NOMO-1 treated with dmso at 0.1 percent for 144 hours (cell line): ENCODE data around the gene SULF2.

ENCODE experiments used
- DNase-seq: peaks from one replicate; lab custom pipeline; 2025; ENCODE audit not compliant: unreplicated experiment; lab: John Stamatoyannopoulos, UW

SULF2 gene

DNA sequence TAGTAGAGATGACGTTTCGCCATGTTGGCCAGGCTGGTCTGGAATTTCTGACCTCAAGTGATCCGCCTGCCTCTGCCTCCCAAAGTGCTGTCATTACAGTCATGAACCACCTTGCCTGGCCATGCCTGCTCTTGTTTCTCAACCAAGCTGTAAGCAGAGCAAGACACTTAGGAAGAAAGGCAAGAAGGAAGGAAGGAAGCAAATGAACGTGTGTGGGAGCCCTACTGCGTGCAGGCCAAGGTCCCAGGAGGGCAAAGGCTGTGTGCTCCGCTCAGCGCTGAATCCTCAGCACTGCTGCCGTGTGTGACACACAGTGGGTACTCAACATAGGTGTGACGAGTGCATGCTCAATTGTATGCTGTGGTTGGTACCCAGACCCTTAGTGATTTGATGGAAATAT, 47.4 kb downstream of the SULF2 start:
- DNase-seq: no peak

DNA sequence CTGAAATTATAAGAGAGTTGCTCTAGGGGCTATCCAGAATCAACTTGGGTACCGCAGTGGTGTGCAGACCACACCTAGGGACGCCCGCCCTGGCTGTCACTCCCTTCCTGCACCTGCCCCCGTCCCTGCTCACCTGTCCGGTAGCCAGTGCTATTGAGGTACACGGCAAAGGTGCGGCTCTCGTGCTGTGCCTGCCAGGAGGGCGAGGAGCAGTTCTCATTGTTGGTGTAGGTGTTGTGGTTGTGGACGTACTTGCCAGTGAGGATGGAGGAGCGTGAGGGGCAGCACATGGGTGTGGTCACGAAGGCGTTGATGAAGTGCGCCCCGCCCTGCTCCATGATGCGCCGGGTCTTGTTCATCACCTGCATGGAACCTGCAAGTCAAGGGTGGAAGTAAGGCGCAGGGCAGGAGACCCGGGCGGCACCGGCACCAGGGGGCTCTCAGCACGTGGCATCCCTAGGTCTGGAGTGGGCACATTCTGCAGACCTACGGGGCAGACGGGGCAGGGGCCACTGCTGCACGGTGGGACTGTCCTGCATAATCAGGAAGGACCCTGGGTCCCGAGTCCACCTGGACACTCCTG, 48.6 kb downstream of the SULF2 start:
- no peak for DNase-seq

DNA sequence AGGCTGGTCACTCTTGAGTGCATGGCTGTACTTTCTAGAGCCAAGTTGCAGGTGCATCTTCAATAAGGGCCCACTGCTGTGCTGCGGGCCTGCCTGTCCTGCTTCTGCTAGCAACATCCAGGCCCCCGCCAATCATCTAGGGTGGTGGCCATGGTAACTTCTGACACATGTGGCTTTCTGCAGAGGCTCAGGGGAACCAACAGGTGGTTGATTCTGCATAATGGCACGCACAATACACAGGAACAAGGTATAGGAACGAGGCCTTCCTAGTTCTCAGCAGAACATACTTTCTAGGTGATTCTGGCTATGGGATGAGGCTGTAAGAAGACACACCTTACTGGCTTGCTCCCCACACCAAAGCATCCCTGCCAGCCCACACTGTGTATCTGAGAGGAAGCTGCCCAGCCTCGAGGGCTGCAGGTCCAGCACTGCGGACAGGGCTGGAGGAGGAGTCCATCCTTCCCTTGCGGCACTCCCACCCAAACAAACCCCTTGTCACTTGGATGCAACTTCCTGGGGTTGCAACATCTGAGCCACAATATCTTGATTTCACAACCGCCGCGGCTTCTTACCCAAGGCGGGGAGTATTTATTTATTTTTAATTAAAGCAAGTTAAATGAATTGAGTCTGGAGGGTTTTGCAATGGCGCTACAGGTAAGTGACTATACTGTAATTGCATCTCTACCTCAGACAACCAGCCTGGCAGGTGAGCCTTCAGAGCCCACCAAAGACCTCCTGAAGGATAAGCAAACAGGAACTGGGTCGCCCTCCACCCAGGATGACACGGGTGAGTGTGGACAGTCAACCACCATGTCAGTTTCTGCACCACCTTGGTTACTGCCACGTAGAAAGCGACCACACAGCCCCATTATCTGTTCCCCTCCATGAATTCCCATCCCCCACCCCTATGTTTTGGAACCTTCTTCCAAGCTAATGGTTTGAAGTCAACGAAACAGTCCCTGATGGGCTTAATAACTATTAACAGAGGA, 49.6 kb downstream of the SULF2 start:
- DNase-seq: peak; percentile 90

GRCh38 chr20:47734870-47735269, 50.4 kb downstream of the SULF2 start:
- DNase-seq: no peak

DNA sequence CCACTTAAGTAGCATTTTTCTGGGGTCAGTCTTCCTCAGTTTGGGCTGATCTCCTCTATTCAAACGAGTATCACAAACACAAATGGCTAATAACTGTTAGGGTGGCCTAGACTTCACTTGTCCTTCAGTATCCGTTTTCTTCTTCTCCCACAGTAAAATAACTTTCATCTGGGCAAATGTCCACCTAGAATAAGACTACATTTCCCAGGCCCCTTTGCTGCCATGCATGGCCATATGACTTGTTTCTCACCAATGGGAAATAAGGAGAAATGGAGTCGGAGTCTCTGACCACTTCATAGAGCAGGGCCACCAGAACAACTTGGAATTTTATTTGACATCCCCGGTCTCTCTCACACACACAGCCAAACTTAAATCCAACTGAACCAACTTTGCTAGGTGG, 51.4 kb downstream of the SULF2 start:
- no peak for DNase-seq

DNA sequence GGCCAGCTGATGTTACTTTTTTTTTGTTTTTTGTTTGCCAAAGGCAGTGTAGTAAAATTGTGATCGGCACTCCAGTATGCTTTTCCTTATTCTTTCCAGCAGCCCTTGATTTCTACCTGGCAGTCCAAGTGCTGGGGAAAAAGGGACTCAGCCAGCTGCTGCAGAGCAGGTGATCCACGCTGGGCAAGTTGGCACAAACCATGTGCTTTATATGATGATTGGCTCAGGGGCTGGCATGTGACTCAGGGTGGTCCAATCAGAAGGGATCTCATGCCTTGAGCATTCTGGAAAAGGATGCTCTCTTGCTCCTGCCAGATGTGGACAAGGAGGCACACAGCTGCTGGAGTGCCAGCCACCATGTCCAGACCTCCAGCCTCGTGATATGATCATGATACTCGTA, 54.5 kb downstream of the SULF2 start:
- no peak for DNase-seq

GRCh38 chr20:47729472-47729871, 55.8 kb downstream of the SULF2 start:
- DNase-seq: no peak

GRCh38 chr20:47727909-47728361, 57.3 kb downstream of the SULF2 start:
- no peak for DNase-seq

GRCh38 chr20:47727170-47727880, 58.0 kb downstream of the SULF2 start:
- DNase-seq: peak; percentile 99

DNA sequence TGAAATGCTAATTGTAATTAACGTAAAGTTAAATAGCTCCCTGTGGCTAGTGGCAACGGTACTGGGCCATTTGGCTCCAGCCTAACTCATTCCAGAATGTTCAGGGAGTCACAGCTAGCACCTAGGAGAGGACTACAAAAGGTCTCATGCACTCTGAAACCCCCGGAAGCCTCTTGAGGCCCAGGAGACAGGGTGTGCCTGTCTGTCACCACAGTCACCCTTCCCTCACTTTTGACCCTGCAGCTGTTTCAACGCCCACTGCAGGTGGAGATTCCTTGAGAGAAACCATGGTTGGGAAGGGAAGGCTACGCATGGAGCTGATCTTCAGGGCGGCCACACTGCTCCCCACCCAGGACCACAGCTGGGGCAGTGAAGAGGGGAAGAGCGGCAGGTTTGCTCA, 58.6 kb downstream of the SULF2 start:
- DNase-seq: no peak

GRCh38 chr20:47725248-47725973, 59.9 kb downstream of the SULF2 start:
- DNase-seq: peak; percentile 91

- DNase-seq: no peak
Measured at GRCh38 chr20:47724910-47725247, 60.4 kb downstream of the SULF2 start.

GRCh38 chr20:47724396-47724795, 60.9 kb downstream of the SULF2 start:
- DNase-seq: no peak

GRCh38 chr20:47723322-47723721, 62.0 kb downstream of the SULF2 start:
- no peak for DNase-seq

GRCh38 chr20:47720636-47721427, 64.4 kb downstream of the SULF2 start:
- DNase-seq: no peak

- DNase-seq: no peak
Measured at GRCh38 chr20:47719625-47720024, 65.7 kb downstream of the SULF2 start.

- DNase-seq: no peak
Measured at GRCh38 chr20:47719211-47719610, 66.1 kb downstream of the SULF2 start.

DNA sequence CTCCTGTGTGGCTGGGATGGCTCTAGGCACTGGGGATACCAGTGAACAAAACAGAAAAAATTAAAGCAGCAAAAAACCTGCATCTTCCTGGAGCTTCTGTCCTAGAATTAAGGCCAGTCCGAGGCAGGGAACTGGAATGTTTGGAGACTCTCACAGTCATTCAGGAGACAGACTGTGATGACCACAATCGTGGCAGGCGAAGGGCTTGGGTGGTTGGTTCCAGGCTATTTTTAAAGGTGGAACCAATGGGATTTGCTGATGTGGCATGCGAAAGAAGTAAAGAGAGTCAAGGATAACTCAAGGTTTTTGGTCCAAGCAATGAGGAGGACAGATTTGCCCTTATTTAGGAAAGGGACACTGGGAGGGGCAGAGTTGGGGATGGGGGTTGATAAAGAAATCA, 66.9 kb downstream of the SULF2 start:
- DNase-seq: no peak

GRCh38 chr20:47717421-47717820, 67.9 kb downstream of the SULF2 start:
- DNase-seq: no peak

- no peak for DNase-seq
Measured at GRCh38 chr20:47713878-47714450, 71.3 kb downstream of the SULF2 start.
